Erythroblast (primary cell): Measurements from ENCODE around the gene SCRN1.

Source experiments
- GATA1 ChIP-seq: IDR thresholded peaks from 2 replicates; pipeline ENCODE4 v1.6.1; 2011; ENCODE audit warnings: low read depth, mild to moderate bottlenecking, control low read depth, low read length, moderate library complexity
- POLR2A ChIP-seq: IDR thresholded peaks from 2 replicates; pipeline ENCODE4 v1.6.1; 2011; ENCODE audit warnings: mild to moderate bottlenecking, low read length

DNA sequence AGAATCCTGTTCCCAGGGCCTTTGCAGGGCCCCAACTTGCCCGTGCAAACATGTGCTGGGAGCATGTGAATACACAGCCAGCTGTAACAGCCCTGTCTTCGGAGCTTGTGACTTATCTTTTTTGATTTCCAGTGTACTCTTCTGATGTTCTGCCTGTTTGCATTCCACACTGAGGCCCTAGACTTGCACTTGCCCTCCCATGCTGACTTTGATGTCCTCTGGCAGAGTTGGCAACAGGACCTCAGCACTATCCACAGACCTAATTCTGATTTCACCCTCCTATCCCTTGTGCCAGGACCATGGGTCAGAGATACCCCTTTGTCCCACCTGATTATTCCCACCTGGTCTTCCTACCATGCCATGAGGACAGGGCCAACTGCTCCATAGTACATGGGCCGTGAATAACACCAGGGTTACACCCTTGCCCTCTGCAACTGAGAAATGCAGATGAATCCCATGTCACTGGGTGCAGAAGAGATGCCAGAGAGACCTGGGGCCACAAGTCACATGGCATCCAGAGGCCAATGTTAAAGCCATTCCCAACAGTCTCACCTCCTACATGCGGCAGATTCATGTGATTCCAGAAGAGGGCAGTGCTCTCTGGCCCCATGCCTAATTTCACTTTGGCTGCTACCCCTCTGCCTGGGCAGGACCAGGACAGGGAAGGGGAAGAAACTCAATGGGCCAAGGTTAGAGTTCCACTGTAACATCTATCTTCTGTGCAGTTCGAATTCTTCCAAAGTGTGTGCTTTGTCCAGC lies 43.0 kb downstream of the SCRN1 start:
- no peak for TF ChIP-seq POLR2A
- no peak for TF ChIP-seq GATA1
